IPS DF 19.7 (cell line): ENCODE data around the gene MED16.
"Not testable (repeated sequence)": the region's sequence is repeated elsewhere in the genome, so short reads cannot be mapped to it uniquely, and the experiment has no call there.

Experiments used
- DNase-seq: peaks from one replicate; pipeline ENCODE4 v3.0.0-alpha.2; 2013; ENCODE audit warnings: low read depth, low spot score

The MED16 gene

DNA sequence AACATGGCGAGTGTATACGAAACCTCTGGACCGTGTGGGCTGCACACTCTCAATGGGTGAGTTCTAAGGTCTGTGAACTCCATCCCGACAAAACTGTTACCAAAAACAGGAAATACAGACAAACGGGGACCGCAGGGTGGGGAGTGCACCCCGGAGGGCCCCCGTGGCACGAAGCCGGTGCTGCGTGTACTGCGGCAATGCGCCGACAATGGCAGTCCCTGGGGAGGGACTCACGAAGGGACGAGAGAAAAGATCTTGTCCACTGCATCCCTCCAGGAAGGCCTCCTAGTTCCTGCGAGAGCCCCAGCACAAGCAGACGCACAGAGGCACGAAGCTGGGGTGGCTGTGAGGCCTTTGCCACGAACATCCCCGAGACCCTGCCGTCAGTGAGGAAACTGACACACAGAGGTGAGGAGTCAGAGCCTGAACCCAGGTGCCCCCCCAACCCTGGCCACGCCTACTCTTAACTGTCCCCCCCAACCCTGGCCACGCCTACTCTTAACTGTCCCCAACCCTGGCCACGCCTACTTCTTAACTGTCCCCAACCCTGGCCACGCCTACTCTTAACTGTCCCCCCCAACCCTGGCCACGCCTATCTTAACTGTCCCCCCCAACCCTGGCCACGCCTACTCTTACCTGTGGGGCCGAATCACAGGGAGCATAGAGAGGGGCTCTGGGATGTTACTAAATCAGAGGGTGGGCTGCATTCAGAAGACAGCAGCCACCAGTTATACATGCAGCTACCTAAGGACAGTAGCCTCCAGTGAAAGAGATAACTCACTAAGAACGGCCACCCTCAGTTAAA, 4.2 kb downstream of the MED16 start:
- no peak for DNase-seq

- no peak for DNase-seq
Observed at GRCh38 chr19:887599-887998, 5.4 kb downstream of the MED16 start.

- DNase-seq, result no peak
Observed at GRCh38 chr19:887072-887471, 5.9 kb downstream of the MED16 start.

GRCh38 chr19:885536-886224, 7.3 kb downstream of the MED16 start:
- DNase-seq, result no peak

DNA sequence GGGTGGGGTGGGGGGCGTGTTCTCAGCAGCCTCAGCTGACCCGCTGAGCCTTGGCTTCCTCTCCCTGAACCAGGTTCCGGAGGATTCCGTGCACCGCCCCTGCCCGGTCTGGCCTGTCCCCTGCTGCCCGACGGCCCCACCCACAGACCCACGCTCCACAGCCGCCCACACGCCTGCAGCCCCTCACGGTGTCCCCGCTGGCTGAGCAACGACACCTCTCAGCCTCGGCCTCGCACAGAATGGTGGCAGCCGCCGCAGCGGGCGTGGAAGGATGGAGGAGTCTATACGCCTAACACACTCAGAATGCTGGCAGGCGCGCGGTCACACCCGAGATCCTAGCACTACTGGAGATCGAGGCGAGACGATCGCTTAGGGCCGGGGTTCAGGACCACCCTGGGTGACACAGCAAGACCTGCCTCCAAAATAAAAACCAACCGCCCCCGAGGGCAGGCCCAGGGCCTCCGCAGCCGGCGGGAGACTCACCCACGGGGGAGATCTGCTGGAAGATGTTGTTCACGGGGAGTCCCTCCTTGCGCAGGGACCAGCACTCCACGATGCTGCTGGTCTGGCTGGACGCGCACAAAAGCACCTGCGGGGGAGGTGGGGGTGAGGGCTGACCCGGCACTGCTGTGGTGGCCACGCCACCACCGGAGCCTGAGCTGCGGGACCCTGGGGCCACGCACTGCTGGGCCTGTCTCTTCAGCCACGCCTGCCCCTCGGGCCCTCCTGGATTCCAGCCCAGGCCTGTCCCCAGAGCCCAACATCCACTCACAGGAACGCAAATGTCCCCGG, 8.4 kb downstream of the MED16 start:
- no peak for DNase-seq

GRCh38 chr19:883661-884211, 9.3 kb downstream of the MED16 start:
- DNase-seq, result no peak

DNA sequence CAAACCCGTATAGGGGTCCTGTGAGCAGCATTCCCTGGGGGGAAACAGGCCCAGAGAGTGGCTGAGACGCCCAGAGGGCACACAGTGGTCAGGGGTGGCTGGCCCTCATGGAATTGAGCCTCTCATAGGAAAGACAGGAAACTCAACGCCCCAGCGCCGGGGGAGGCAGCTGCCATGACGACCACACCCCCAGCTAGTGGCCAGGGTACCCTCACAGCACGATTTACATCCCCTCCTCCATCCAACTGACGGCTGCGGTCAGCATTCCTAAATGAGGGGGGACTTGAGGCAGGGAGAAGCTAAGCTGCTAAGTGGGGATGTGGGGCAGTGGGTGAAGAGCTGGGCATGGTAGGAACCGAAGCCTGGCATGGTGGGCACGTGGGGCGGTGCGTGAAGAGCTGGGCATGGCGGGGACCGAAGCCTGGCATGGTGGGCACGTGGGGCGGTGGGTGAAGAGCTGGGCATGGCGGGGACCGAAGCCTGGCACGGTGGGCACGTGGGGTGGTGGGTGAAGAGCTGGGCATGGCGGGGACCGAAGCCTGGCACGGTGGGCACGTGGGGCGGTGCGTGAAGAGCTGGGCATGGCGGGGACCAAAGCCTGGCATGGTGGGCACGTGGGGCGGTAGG, 10.0 kb downstream of the MED16 start:
- DNase-seq, result no peak

DNA sequence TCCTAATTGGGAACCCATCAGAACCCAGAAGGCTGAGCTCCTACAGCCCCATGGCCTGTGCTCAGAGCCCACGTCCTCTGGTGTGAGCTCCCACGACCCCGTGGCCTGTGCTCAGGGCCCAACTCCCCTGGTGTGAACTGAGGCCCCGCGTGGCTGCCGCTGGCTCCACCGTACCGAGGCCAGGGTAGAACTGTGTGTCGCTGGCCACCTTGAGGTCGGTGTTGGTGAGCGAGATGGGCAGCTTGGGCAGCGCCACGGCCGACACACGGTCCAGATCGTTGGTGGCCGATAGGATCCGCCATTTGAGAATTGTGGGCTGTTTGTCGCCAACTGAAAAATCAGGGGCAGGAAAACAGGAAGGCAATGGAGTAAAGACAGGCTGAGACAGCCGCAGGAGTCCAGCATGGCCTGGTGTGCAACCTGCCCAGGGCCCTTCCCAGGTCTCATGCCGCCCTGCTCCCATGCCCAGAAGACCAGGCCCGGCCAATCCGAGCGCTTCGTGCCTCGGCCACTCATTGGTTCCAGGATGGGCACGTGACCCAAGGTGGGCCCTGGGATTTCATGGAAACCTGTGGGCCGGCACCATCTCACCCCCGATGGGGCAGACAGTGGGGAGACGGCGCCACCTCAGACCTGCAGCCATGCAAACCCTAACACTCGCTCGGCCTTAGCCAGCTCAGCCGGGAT, 11.5 kb downstream of the MED16 start:
- DNase-seq, result no peak

DNA sequence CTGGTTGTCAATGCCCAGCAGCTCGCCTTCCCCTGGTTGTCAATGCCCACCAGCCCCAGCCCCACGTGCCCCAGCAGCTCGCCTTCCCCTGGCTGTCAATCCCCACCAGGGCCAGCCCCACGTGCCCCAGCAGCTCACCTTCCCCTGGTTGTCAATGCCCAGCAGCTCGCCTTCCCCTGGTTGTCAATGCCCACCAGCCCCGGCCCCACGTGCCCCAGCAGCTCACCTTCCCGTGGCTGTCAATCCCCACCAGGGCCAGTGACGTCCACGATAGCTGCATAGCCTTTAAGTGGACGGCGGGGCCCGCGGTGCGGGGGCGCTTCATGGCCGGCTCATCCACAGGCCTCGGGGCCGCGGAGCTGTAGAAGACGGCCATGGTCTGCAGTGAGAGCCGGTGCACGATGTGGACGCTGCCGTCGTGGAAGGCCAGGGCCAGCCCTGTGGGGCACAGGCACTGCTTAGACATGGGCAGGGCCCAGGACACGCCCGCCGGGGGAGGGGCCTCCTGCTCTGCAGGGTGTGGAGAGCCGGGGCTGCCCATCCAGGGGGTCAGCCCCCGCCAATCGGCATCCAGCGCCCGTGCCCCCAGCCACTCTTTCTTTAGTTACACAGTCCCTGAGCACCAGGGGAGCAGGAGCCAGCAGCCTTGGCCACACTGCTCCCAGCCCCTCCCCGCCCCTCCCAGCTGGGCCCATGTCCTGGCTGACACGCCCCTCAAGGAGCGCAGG, 13.1 kb downstream of the MED16 start:
- DNase-seq, result no peak

DNA sequence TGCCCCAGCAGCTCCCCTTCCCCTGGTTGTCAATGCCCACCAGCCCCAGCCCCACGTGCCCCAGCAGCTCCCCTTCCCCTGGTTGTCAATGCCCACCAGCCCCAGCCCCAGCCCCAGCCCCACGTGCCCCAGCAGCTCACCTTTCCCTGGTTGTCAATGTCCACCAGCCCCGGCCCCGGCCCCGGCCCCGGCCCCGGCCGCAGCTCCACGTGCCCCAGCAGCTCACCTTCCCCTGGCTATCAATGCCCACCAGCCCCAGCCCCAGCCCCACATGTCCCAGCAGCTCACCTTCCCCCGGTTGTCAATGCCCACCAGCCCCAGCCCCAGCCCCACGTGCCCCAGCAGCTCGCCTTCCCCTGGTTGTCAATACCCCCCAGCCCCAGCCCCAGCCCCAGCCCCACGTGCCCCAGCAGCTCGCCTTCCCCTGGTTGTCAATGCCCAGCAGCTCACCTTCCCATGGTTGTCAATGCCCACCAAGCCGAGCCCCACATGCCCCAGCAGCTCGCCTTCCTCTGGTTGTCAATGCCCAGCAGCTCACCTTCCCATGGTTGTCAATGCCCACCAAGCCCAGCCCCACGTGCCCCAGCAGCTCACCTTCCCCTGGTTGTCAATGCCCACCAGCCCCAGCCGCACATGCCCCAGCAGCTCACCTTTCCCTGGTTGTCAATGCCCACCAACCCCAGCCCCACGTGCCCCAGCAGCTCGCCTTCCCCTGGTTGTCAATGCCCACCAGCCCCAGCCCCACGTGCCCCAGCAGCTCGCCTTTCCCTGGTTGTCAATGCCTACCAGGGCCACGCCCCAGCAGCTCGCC, 14.0 kb downstream of the MED16 start:
- not testable (repeated sequence) for DNase-seq

GRCh38 chr19:877992-878660, 14.9 kb downstream of the MED16 start:
- DNase-seq, result not testable (repeated sequence)

DNA sequence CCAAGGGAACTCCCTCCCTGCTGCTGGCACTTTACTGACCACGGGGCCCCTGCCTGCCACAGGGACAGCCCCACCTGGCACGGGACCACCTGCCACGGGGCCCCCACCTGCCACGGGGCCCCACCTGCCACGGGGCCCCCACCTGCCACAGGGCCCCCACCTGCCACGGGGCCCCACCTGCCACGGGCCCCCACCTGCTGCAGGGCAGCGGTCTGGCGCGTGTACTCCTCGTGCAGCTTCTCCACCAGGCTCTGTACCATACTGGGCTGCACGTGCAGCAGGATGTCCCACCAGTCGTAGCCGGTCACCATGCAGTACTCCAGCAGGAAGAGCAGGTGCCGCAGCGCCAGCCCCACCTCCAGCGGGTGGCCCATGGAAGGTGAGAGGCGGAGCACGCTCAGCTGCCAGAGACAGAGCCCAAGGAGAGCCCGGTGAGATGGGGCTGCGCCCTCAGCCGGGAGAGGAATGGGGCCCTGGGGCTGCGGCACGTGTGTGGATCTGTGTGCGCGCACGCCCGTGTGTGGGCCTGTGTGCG, 16.1 kb downstream of the MED16 start:
- no peak for DNase-seq

GRCh38 chr19:876089-876488, 16.9 kb downstream of the MED16 start:
- no peak for DNase-seq

GRCh38 chr19:875265-875879, 17.6 kb downstream of the MED16 start:
- no peak for DNase-seq

- DNase-seq, result no peak
Observed at GRCh38 chr19:873561-874041, 19.4 kb downstream of the MED16 start.

DNA sequence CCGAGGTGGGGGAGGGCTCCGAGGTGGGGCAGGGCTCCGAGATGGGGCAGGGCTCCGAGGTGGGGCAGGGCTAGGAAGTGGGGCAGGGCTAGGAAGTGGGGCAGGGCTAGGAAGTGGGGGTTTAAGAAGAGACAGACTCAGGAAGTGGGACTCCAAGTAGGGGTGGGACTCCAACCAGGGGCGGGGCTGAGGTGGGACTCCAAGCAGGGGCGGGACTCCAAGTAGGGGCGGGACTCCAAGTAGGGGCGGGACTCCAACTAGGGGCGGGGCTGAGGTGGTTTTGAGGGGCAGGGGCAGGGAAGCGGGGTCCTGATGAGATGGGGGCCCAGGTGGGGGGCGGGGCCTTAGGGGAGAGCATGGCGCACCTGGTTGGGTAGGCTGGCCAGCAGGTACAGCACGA, 19.9 kb downstream of the MED16 start:
- no peak for DNase-seq

- no peak for DNase-seq
Observed at GRCh38 chr19:872266-872951, 20.6 kb downstream of the MED16 start.
